Suppressor macrophage (primary cell): Measurements from ENCODE around the gene PGRMC1.
"Not testable (repeated sequence)": the region's sequence is repeated elsewhere in the genome, so short reads cannot be mapped to it uniquely, and the experiment has no call there.

ENCODE experiments used
- DNase-seq, 4 experiments: peaks; one replicate each; pipeline ENCODE4 v3.0.0-alpha.2; 2020 to 2022

PGRMC1 gene

GRCh38 chrX:119235051-119235511 lies 1.0 kb upstream of the PGRMC1 start:
- DNase-seq = no peak

DNA sequence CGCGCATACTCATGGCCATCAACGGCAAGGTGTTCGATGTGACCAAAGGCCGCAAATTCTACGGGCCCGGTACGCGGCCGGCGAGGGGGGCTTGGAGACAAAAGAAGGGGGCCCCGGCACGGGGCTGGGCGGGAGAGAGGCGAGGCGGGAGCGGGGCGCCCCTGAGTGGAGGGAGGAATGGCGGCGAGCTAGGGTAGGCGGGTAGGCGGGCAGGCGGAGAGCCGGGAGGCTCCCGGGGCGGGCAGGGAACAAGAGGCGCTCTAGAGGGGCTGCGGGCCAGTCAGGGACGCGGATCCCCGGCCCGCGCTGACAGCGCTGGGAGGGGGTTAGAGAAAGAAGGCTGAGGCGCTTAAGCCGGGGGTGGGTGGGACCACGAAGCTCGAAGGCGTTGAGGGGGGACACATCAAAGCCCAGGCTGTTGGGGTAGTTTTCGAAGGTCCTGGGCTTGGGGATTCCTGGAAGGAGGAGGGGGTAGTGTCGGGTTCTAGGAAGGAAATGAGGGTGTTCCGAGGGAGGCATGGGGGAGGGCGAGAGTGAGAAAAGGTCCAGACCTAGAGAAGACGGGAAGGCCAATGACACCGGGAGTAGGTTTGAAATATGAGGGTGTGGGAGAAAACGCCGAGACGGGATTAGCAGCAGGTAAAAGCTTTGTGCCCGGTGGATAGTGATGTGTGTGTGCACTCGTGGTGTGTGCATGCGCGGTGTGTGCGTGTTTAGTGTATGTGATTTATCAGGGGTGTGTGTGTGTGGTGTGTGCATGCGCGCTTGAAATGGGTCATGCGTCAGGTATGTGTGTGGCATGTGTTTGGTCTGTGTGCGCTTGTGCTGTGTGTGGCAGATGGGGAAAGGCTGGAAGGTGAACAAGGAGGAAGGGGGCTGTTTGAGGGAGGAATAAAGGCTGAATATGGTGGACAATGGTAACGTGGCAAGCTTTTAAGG lies 807 bp downstream of the PGRMC1 start:
- DNase-seq = peak in 3 of 4 experiments; percentile 8 to 48 (median 25)

- DNase-seq = no peak
Measured at GRCh38 chrX:119237562-119237942, 1.5 kb downstream of the PGRMC1 start.

DNA sequence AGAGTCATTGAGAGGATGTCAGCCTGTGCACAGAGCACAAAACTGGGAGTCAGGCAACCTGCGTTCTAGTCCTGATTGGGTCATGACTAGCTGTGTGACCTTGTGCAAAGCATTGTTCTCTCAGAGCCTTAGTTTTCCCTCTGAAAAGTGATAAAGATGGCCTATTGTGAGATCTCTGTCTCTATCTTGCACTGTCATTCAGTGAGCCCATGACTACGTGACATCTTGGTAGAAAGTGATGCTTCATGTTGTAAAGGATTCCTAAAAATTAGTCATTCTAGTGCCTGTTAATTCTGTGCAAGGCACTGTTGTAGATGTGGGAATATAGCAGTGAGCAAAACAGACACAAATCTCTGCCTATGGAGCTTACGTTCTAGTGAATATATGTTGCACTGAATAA lies 2.5 kb downstream of the PGRMC1 start:
- DNase-seq = no peak

GRCh38 chrX:119240356-119240755 lies 4.3 kb downstream of the PGRMC1 start:
- DNase-seq = no peak

- no peak for DNase-seq
Measured at GRCh38 chrX:119247702-119248101, 11.6 kb downstream of the PGRMC1 start.

- no peak for DNase-seq
Measured at GRCh38 chrX:119249891-119250290, 13.8 kb downstream of the PGRMC1 start.

DNA sequence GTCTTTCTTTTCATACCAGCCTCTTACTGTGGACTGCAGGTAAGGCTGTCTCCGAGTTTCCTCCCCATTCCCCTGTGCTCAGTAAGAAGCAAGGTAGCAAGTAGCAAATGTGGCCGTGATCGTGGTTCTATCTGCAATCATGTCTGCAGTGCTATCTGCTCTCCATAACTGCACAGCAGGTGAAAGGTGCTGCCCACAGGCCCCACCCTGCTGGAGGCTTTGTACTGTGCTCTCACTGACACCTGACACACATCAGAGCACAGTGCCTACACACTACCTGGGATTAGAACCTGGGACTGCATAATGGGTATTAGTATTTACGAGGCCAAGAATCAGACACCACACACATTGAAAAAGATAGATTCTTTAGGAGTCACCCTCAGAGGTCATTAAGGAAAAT lies 15.3 kb downstream of the PGRMC1 start:
- no peak for DNase-seq

GRCh38 chrX:119252716-119253115 lies 16.6 kb downstream of the PGRMC1 start:
- DNase-seq = no peak

- DNase-seq = peak; percentile 23 to 54 (median 33)
Measured at GRCh38 chrX:119266364-119266995, 30.4 kb downstream of the PGRMC1 start.

DNA sequence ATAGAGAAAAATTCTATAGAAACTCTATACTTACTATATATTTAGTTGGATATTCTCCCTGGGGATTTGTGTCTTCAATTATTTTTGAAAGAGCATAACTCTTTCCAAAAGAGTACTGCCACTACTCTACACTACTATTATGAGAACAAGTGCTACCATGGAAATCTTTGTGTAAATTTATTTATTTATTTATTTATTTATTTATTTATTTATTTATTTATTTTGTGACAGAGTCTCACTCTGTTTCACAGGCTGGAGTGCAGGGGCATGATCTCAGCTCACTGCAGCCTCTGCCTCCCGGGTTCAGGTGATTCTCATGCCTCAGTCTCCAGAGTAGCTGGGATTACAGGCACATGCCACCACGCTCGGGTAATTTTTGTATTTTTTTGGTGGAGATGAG lies 31.0 kb downstream of the PGRMC1 start:
- not testable (repeated sequence) for DNase-seq

DNA sequence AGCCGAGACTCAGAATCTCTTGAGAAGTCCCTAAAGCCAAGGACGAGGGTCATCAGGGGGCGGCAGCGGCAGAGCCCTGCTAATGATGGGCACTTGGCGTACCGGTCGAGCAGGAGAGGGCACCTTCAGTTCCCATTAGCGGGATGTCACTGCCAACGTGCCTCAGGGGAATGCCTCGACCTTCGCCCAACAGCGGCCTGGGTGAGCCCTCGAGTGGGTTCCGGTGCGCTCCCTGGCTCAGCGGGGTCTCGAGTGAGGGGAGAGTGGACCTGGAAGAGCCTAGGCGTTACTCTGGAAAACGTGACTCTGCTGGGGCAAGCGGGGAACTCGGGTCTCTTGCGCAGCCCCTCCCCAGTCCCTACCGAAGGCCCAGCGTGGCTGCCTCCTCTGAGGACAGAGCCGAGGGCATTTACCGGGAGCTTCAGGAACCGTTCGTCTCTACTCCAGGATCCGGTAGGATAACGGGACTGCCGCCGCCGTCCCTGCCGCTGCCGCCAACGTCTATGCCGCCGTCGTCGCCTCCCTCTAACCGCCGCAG lies 36.9 kb downstream of the PGRMC1 start:
- DNase-seq = no peak

- DNase-seq = peak; percentile 50 to 75 (median 67)
Measured at GRCh38 chrX:119273420-119274192, 37.5 kb downstream of the PGRMC1 start.

- DNase-seq = peak in 2 of 4 experiments; percentile 1 to 12
Measured at GRCh38 chrX:119282347-119282746, 46.3 kb downstream of the PGRMC1 start.

DNA sequence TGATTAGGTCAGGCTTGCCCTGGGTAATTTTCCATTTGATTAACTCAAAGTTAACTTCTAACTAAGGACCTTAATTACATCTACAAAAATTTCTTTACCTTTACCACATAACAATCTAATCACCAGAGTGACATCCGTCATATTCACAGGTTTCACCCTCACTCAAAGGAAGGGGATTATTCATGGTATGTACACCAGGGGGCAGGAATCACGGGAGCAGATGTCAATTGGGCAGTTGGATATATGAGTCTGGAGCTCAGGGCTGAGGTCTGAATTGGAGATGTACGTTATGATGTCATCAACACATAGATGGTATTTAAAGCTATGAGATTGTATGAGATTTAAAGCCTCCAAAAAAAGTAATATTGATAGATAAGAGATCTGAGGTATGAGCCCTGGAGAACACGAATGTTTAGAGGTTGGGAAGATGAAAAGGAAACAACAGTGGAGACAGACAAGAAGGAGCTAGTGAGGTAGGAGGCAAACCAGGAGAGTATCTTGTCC lies 52.9 kb downstream of the PGRMC1 start:
- DNase-seq = no peak

GRCh38 chrX:119290476-119290875 lies 54.4 kb downstream of the PGRMC1 start:
- DNase-seq = no peak

DNA sequence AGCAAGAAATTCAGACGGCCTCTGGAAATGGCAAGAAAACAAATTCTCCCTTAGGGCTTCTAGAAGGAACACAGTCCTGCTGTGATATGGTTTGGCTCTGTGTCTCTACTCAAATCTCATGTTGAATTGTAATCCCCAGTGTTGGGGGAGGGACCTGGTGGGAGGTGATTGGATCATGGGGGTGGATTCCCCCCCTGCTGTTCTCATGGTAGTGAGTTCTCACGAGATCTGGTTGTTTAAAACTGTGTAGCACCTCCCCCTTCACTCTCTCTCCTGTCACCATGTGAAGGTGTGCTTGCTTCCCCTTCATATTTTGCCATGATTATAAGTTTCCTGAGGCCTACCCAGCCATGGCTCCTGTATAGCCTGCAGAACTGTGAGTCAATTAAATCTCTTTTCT lies 55.2 kb downstream of the PGRMC1 start:
- DNase-seq = not testable (repeated sequence)

GRCh38 chrX:119292445-119292844 lies 56.4 kb downstream of the PGRMC1 start:
- DNase-seq = peak in 3 of 4 experiments; percentile 1 to 5 (median 2)
